RPMI7951 (cell line): ENCODE measurements around the gene ADAM21. TPM values are rescaled to one million over a fixed set of nuclear protein-coding genes. Genes with fewer than 3 reads are reported as not detected.
"Not testable (repeated sequence)": the region's sequence is repeated elsewhere in the genome, so short reads cannot be mapped to it uniquely, and the experiment has no call there.

Experiments used
- DNase-seq: peaks from one replicate; pipeline ENCODE4 v3.0.0-alpha.2; 2012; ENCODE audit warnings: low read depth
- total RNA-seq: library from RNA; depleted of rRNA; stranded (reverse); fragments of >200 nt; shearing (Covaris generic); gene quantifications from 2 replicates; pipeline ENCODE4 v1.2.3, GENCODE V29; 2014; rRNA removed

The ADAM21 gene
- total RNA-seq, 1 experiment from 2014 or later, result 1.6 TPM

DNA sequence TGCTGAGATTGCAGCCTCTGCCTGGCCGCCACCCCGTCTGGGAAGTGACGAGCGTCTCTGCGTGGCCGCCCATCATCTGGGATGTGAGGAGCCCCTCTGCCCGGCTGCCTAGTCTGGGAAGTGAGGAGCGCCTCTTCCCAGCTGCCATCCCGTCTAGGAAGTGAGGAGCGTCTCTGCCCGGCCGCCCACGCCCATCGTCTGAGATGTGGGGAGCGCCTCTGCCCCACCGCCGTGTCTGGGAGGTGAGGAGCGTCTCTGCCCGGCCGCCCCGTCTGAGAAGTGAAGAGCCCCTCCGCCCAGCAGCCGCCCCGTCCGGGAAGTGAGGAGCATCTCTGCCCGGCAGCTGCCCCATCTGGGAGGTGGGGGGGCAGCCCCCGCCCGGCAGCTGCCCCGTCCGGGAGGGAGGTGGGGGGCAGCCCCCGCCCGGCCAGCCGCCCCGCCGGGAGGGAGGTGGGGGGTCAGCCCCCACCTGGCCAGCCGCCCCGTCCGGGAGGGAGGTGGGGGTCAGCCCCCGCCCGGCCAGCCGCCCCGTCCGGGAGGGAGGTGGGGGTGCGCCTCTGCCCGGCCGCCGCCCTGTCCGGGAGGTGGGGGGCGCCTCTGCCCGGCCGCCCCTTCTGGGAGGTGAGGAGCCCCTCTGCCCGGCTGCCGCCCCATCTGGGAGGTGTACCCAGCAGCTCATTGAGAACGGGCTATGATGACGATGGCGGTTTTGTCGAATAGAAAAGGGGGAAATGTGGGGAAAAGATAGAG, 25.6 kb downstream of the ADAM21 start:
- not testable (repeated sequence) for DNase-seq

DNA sequence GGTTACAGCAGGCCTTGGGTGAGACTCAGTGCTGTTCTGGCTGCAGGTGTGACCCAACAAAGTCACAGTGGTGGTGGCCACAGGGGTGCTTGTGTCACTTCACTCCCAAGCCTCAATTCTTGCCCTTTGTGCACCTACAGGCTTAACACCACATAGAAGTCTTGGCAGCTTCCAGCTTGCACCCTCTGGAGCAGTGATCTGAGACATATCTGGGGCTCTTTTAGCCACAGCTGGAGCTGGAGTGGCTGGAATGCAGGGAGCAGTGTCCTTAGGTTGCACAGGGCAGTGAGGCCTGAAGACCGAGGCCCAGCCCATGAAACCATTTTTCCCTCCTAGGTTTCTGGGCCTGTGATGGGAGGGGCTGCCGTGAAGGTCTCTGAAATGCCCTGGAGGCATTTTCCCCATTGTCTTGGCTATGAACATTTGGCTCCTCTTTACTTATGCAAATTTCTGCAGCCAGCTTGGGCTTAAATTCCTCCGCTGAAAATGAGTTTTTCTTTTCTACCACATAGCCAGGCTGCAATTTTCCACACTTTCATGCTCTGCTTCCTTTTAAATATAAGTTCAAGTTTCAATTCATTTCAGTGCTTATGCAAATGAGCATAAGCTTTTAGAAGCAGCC, 37.7 kb downstream of the ADAM21 start:
- no peak for DNase-seq

DNA sequence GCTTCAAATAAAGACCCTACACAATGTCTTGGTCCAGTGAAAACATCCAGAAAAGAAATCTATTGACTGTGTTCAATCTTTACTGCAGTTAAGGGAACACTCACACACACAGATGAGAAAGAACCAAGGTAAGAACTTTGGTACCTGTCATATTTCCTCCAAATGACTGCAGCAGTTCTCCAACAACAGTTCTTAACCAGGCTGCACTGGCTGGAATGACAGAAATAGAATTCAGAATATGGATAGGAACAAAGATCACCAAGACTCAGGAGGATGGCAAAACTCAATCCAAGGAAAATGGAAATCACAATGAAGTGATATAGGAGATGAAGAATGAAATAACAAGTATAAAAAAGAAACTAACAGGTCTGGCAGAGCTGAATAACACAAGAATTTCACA, 46.2 kb downstream of the ADAM21 start:
- DNase-seq, result no peak

Other genes starting within 250 kb of the ADAM21 start
- 62.1 and 65.7 TPM in 2 replicates for gene COX16, start 92.5 kb upstream of the ADAM21 start, total RNA-seq
- gene SYNJ2BP, start 35.1 kb upstream of the ADAM21 start, total RNA-seq, result 16.7 and 21.0 TPM in 2 replicates
- gene ADAM20, start 82.8 kb downstream of the ADAM21 start, total RNA-seq, result 0.10 and 0.12 TPM in 2 replicates
- gene MED6, start 148.5 kb downstream of the ADAM21 start, total RNA-seq, result 35.2 and 35.6 TPM in 2 replicates
- 0.10 TPM in 1 of 2 replicates, not detected in the other for gene TTC9, start 189.7 kb downstream of the ADAM21 start, total RNA-seq